NCI-H774 (cell line): ENCODE measurements around the gene SLF2.
"Not testable (repeated sequence)": the region's sequence is repeated elsewhere in the genome, so short reads cannot be mapped to it uniquely, and the experiment has no call there.

ENCODE experiments used
- DNase-seq: peaks from one replicate; lab custom pipeline; 2025; lab: John Stamatoyannopoulos, UW

The SLF2 gene

GRCh38 chr10:100879741-100880360 is 32.9 kb upstream of the SLF2 start:
- no peak for DNase-seq

GRCh38 chr10:100881556-100882213 is 31.1 kb upstream of the SLF2 start:
- no peak for DNase-seq

DNA sequence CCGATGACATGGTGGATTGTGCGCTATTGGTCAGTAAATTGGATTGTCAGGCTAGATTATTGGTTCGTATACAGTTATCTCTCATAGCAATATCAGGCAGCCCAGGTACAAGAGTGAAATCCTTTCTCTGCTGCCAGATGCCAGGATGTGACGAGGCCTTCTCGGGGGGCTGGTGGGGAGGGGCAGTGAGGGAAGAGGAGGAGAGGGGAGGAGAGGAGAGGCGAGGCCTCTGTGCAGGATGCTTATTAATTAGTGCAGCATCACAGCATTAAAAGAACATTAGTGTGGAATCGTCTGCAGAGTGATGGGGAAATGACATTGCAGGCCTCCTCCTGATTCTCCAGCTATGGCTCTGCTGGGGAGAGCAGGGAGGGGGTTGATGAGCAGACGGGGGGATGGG is 30.5 kb upstream of the SLF2 start:
- DNase-seq: no peak

DNA sequence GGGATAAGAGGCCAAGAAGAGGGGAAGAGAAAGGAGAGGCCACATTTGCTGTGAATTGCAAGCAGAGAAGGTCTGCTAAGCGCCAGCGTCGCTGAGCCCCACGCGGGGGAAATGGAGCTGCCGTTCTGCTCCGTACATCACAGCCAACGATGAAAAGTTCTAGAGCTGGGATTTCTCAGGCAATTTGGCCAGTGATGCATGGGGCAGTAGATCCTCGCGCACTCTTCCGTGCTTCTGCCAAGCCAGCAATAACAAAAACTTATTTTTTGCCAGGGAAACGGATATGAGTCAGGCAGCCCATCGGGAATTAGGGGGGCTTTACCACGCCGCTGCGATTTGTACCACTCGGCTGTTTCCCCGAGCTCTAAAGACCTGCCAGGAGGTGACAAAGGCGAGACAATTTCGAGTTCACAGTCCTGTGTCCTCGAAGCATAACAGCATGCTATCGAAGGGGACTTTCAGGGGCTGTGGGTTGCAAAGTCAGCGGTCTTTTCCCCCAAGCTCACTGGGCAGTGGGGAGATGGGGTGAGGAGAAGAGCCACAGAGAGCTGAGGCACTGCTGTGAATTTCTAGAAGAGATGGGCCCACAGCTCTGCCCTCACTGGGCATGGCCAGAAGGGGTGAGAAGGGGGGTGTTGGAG is 30.0 kb upstream of the SLF2 start:
- DNase-seq: no peak

GRCh38 chr10:100883312-100883821 is 29.4 kb upstream of the SLF2 start:
- DNase-seq: no peak

DNA sequence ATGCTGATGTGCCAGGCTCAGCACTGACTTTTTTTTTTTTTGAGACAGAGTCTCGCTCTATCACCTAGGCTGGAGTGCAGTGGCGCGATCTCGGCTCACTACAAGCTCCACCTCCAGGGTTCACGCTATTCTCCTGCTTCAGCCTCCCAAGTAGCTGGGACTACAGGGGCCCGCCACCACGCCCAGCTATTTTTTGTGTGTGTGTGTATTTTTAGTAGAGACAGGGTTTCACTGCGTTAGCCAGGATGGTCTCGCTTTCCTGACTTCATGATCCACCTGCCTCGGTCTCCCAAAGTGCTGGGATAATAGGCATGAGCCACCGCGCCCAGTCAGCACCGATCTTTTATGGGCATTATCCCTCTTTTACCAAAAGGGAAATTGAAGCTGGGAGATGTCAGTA is 27.2 kb upstream of the SLF2 start:
- DNase-seq: not testable (repeated sequence)

- DNase-seq: no peak
These were observed 26.7 kb upstream of the SLF2 start for GRCh38 chr10:100886091-100886490.

GRCh38 chr10:100886521-100886920 is 26.2 kb upstream of the SLF2 start:
- no peak for DNase-seq

- no peak for DNase-seq
These were observed 25.8 kb upstream of the SLF2 start for GRCh38 chr10:100886963-100887362.

DNA sequence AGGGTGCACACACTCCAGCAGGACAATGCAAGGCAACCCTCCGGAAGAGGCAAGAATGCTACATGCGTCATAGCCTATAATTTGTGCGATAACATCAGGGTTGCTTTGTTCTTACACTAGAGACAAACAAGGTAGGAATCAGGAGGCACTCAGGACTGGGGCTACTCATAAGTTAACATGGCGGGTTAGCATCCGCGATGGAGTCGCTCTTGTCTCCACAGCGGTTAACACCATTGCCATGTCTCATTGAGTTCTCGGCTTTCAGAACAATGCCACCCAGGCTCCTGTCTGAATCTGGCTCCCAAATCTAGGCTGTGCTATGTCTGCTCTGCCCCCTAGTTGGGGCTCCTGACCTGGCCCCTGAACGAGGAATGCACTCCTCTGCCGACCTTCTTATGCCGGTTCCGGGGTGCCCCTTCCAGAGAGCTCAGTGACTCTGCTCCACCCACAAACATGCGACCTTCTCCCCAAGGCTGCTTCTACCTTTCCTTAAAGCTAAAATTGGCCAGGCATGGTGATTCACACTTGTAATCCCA is 24.9 kb upstream of the SLF2 start:
- DNase-seq: no peak

GRCh38 chr10:100888957-100889356 is 23.8 kb upstream of the SLF2 start:
- no peak for DNase-seq

GRCh38 chr10:100889546-100889945 is 23.2 kb upstream of the SLF2 start:
- no peak for DNase-seq

DNA sequence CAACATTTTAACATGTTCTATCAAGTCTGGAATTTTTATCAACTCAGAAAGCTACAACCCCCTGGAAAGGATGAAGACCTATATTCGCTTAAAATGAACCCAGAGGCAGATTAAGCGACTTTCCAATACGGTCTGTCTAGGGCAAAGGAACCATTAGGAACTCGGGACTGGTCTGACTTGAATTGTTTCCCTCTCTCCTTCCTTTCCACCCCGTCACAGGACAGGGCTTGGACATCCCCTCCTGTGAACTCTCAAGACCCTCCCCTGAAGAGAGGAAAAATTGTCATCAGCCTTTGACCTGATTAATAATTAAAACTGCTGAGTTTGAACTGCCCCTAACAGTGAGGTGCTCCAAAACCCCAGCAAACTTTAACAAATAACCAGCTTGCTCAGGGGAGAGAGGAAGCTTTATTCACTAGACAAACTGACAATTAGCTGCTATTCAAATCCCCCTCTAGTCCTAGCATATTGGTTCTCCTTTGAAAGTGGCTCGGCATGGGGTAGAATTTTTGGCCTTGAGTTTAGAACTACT is 22.6 kb upstream of the SLF2 start:
- DNase-seq: no peak

DNA sequence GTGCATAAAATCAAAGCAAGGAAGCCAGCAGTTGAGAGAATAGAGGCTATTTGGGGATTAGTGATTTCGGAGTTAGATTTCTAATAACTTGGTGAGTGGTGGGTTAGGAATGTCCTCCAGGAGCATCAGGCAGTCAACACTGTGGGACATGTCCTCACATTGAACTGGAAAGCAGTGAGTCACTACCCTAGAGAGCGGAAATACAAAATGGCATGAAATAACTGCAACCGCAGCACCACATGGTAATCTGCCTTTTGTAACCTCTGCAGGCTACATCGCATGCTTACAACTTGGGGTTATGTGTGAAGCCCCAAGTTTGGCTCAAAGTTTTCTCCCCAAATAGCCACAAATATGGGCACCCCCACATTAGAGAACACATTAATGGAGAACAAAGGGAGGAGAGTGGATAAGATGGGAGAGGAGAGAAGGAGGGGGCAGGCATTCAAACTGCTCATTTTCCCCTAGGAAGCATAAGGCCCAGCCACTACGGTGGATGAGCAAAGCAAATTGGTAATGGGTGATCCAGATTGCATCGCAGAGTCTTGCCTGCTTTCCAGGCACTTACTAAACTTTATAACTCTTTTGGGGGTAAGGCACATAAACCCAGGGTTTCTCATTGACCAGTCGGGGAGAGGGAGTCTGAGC is 22.0 kb upstream of the SLF2 start:
- no peak for DNase-seq

DNA sequence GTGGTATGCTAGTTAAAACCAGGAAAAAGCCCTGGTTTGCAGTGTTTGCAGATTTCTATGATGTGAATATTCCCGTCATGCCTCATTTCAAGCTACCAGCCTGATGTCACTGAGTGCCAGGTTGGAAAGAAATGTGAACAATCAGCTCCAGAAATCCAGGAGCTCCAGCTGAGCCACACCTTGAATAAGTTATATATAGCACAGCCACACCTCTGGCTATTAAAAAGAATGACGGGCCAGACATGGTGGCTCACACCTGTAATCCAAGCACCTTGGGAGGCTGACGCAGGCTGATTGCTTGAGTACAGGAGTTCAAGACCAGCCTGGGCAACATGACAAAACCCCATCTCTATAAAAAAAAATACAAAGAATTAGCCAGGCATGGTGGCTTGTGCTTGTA is 18.7 kb upstream of the SLF2 start:
- DNase-seq: no peak

GRCh38 chr10:100894589-100895294 is 18.0 kb upstream of the SLF2 start:
- no peak for DNase-seq

- DNase-seq: no peak
These were observed 17.4 kb upstream of the SLF2 start for GRCh38 chr10:100895346-100895745.

DNA sequence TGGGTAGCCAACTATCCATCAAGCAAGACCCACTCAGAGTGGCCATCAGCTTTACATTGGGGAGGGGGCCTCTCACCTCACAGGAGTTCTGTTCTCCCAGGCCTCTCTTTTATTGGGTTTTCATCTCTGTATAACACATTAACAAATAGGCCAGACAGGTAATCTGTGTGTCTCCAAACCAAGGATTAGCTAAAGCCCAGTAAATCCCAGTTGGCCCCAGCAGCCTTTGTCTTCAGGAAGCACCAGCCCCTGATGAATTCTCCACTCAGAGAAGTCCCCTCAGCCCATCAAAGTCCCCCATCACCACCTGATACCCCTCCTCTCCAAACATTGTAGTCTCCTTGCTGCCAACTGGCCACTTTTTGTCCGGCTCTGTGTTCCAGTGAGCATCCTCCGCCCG is 16.9 kb upstream of the SLF2 start:
- DNase-seq: no peak

DNA sequence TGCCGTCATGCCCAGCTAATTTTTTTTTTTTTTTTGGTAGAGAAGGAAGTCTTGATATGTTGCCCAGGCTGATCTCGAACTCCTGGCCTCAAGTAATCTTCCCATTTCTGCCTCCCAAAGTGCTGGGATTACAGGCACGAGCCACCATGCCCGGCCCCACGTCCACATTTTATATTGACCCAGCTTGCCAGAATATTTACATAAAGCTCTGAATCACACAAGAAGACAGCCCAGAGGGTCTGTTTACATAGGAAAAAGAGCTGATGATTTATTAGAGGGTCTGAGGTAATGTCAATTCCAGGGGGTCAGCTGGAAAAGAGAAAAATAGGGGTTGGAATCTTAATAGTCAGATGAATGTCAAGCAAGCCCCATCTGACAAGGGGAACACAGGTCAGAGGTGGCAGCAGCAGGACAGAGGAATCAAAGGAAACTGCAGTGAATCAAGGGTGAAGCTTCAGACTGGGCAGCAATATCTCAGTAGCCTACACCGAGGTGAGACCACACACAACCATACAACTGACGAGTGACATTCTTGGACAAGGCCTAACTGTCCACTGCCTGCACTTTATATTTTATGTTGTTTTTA is 15.8 kb upstream of the SLF2 start:
- DNase-seq: no peak

GRCh38 chr10:100897976-100898375 is 14.8 kb upstream of the SLF2 start:
- DNase-seq: no peak

DNA sequence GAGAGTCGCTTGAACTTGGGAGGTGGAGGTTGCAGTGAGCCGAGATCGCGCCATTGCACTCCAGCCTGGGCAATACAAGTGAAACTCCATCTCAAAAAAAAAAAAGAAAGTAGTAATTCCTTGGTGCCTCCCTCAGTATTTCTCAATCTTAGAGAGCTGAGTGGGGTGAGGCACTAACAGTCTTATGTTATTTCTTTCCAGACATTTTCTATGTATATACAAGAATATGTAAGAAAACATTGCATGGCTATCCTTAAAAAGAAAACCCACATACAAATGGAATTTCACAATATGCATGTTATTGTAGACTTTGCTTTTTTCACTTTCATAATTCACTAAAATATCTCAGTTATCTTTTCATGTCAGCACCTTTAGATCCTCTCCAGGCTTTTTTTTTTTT is 13.6 kb upstream of the SLF2 start:
- DNase-seq: no peak
